NB4 (cell line): Measurements from ENCODE around the gene HOTAIR.

Source experiments
- MYC ChIP-seq: IDR thresholded peaks from 2 replicates; pipeline ENCODE4 v1.6.1; 2011; ENCODE audit warnings: low read depth, low read length
- POLR2A ChIP-seq: IDR thresholded peaks from 2 replicates; pipeline ENCODE4 v1.6.1; 2011; ENCODE audit warnings: mild to moderate bottlenecking; ENCODE audit not compliant: insufficient read length; ENCODE audit errors: extremely low read depth
- TF ChIP-seq, protein P1 (sequence below): IDR thresholded peaks from one replicate; pipeline ENCODE4 v1.5.1; 2012; ENCODE audit warnings: low read depth, low read length
- TF ChIP-seq, protein P2 (sequence below): IDR thresholded peaks from 2 replicates; pipeline ENCODE4 v1.6.1; 2011; ENCODE audit warnings: low read depth, low read length

DNA sequence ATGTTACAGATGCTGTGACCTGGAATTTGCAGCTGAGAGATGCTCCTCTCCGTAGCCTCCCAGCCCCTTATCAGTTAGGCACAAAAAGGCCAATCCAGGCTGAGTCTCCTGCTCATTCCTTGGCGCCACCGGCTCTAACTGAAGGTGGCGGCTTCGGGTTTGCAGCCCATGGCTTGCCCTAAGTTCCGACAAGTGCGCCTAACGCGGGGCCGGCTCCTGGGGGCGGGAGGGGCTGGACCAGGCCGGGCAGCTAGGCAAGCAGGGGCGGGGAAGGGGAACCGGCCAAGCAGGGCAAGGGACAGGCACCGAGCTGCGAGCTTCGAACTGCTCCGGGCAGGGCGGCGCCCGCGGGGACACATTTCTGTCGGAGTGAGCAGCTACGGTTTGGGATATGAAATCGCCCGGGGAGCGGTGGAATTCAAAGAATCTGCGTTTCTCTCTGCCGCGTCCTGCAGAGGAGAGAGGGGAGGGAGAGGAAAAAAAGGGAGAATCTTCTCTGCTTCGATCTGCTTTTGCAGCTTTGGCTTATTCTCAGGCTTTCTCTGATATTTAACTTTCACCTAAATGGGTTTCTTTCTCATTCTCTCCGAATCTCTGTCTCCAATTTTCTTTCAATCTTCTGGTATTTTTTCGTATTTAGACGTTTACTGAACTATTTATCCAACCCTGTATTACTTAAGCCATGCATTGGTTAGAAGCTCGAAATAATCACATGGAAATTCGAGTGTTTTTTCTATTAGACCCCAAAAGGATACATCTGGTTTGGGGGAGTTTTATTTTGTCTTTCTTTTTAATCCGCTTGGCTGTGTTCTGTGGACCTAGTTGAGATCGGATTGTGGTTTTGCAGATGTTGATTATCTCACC lies 21.7 kb downstream of the HOTAIR start:
- TF ChIP-seq, protein P1, sequence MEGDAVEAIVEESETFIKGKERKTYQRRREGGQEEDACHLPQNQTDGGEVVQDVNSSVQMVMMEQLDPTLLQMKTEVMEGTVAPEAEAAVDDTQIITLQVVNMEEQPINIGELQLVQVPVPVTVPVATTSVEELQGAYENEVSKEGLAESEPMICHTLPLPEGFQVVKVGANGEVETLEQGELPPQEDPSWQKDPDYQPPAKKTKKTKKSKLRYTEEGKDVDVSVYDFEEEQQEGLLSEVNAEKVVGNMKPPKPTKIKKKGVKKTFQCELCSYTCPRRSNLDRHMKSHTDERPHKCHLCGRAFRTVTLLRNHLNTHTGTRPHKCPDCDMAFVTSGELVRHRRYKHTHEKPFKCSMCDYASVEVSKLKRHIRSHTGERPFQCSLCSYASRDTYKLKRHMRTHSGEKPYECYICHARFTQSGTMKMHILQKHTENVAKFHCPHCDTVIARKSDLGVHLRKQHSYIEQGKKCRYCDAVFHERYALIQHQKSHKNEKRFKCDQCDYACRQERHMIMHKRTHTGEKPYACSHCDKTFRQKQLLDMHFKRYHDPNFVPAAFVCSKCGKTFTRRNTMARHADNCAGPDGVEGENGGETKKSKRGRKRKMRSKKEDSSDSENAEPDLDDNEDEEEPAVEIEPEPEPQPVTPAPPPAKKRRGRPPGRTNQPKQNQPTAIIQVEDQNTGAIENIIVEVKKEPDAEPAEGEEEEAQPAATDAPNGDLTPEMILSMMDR: no peak
- no peak for TF ChIP-seq POLR2A
- TF ChIP-seq, protein P2, sequence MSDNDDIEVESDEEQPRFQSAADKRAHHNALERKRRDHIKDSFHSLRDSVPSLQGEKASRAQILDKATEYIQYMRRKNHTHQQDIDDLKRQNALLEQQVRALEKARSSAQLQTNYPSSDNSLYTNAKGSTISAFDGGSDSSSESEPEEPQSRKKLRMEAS: no peak
- TF ChIP-seq MYC: no peak
